K562 (cell line): ENCODE data around the gene ADM2. TPM values are rescaled to one million over a fixed set of nuclear protein-coding genes. Genes with fewer than 3 reads are reported as not detected.

Experiments
- ATAC-seq: fragments of 200-7000 bp; cut with Tn5 transposase; 3 replicates; pipeline ENCODE4 v1.9.1; 2020; ENCODE audit warnings: moderate library complexity
- BruUV-seq: library from RNA; stranded (reverse); fragments of 400-500 nt; replicated peaks from 2 replicates; lab custom pipeline; 2021; lab: Mats Ljungman, UMichigan
- CTCF ChIA-PET: fragments of 300-600 bp; formaldehyde crosslinking; extraction: SDS; loops from one replicate; lab custom pipeline; 2021; ENCODE audit warnings: low intra/inter-chr PET ratio; lab: Yijun Ruan, JAX
- POLR2A ChIA-PET: fragments of 300-600, 350-650 bp; sonication (Branson Sonifier 250); formaldehyde crosslinking; extraction: SDS; loops from one replicate; lab custom pipeline; 2021; ENCODE audit warnings: antibody characterized with exemption, inconsistent platforms; lab: Yijun Ruan, JAX
- DNase-seq, 4 experiments: peaks; one replicate each; pipeline versions ENCODE4 v3.0.0 to v3.0.0-alpha.2; 2011 to 2018; ENCODE audit warnings: low spot score in 3 of 4, mixed read lengths in 3 of 4; ENCODE audit errors: extremely low read depth in 1 of 4
- FAIRE-seq: peaks from 2 replicates; lab custom pipeline; 2011; peaks lifted over from hg19 to GRCh38; lab: Jason Lieb, UNC
- H2AFZ ChIP-seq: 2 replicates; pipeline ENCODE4 v1.6.0; 2011; ENCODE audit warnings: low read depth, low read length, control low read depth, inconsistent platforms
- H3K27ac ChIP-seq: fragments of 200-600 bp; 3 replicates; pipeline ENCODE4 v1.8.0; 2011; ENCODE audit warnings: low read depth, mild to moderate bottlenecking, control low read depth, inconsistent platforms, low read length, moderate library complexity, mixed read lengths; ENCODE audit errors: extremely low read depth
- H3K27me3 ChIP-seq, 2 experiments: fragments of 300-600 bp in 1 of 2; 2 replicates in 1 of 2; 3 replicates in 1 of 2; pipeline versions ENCODE4 v1.6.0 to v1.8.0; 2011; ENCODE audit warnings: inconsistent platforms in 2 of 2, low read length in 2 of 2, mild to moderate bottlenecking in 1 of 2, mixed read lengths in 1 of 2, moderate library complexity in 1 of 2; ENCODE audit not compliant: control insufficient read depth in 2 of 2, insufficient read depth in 2 of 2
- H3K36me3 ChIP-seq: fragments of 300-600 bp; 3 replicates; pipeline ENCODE4 v1.8.0; 2011; ENCODE audit warnings: mild to moderate bottlenecking, low read length, inconsistent platforms; ENCODE audit not compliant: control insufficient read depth, insufficient read depth
- H3K4me1 ChIP-seq, 2 experiments: fragments of 200-600 bp in 1 of 2; replicated peaks in 1 of 2; 2 replicates in 1 of 2; 3 replicates in 1 of 2; pipeline versions ENCODE4 v1.5.1 to v1.8.0; 2011; ENCODE audit warnings: inconsistent platforms in 2 of 2, low read length in 2 of 2, mild to moderate bottlenecking in 1 of 2, mixed read lengths in 1 of 2, moderate library complexity in 1 of 2; ENCODE audit not compliant: control insufficient read depth in 2 of 2, insufficient read depth in 2 of 2
- H3K4me2 ChIP-seq: 2 replicates; pipeline ENCODE4 v1.6.1; 2011; ENCODE audit warnings: low read length, control low read depth, inconsistent platforms, mixed read lengths; ENCODE audit not compliant: insufficient read depth
- H3K4me3 ChIP-seq: fragments of 200-600 bp; sonication (generic), shearing (Covaris generic); 2 replicates; pipeline ENCODE4 v1.5.1; 2016; ENCODE audit warnings: control low read depth, inconsistent platforms
- H3K79me2 ChIP-seq: fragments of 200-600 bp; 3 replicates; pipeline ENCODE4 v1.8.0; 2011; ENCODE audit warnings: low read length, inconsistent platforms; ENCODE audit not compliant: control insufficient read depth, insufficient read depth
- H3K9ac ChIP-seq, 2 experiments: 2 replicates each; pipeline versions ENCODE4 v1.6.0 to v1.6.1; 2011; ENCODE audit warnings: low read depth in 2 of 2, low read length in 2 of 2, control low read depth in 1 of 2, inconsistent platforms in 1 of 2, mild to moderate bottlenecking in 1 of 2, mixed read lengths in 1 of 2; ENCODE audit not compliant: insufficient read depth in 1 of 2
- H3K9me1 ChIP-seq: one replicate; pipeline ENCODE4 v1.6.0; 2011; ENCODE audit warnings: inconsistent platforms, mild to moderate bottlenecking, low read length, moderate library complexity; ENCODE audit not compliant: control insufficient read depth, insufficient read depth
- H3K9me3 ChIP-seq: replicated peaks from 2 replicates; pipeline ENCODE4 v1.5.1; 2011; ENCODE audit warnings: low read depth, low read length, inconsistent platforms; ENCODE audit not compliant: control insufficient read depth, insufficient read depth
- H4K20me1 ChIP-seq: replicated peaks from 2 replicates; pipeline ENCODE4 v1.6.1; 2011; ENCODE audit warnings: low read length, inconsistent platforms, mixed read lengths; ENCODE audit not compliant: control insufficient read depth, insufficient read depth
- ARID1B ChIP-seq: fragments of 450-650 bp; IDR thresholded peaks from 2 replicates; pipeline ENCODE4 v1.6.1; 2016; ENCODE audit warnings: antibody characterized with exemption, mild to moderate bottlenecking, inconsistent platforms
- BMI1 ChIP-seq: fragments of 150-350 bp; IDR thresholded peaks from 2 replicates; pipeline ENCODE4 v1.6.1; 2014; ENCODE audit warnings: low read length
- HOXB6 ChIP-seq: fragments of 250-450 bp; sonication (Bioruptor Pico); IDR thresholded peaks from 2 replicates; pipeline ENCODE4 v1.5.1; 2022; ENCODE audit warnings: mild to moderate bottlenecking, borderline replicate concordance
- SMAD3 ChIP-seq: fragments of 450-650 bp; formaldehyde crosslinking; conservative IDR thresholded peaks from 2 replicates; pipeline ENCODE4 v1.4.0; 2020; ENCODE audit warnings: mild to moderate bottlenecking
- THRAP3 ChIP-seq: fragments of 450-650 bp; IDR thresholded peaks from 2 replicates; pipeline ENCODE4 v1.6.1; 2016; ENCODE audit warnings: mild to moderate bottlenecking, inconsistent platforms, borderline replicate concordance
- TRIM25 ChIP-seq: fragments of 450-650 bp; IDR thresholded peaks from 2 replicates; pipeline ENCODE4 v1.7.0; 2016; ENCODE audit warnings: borderline replicate concordance
- YBX1 ChIP-seq: fragments of 450-650 bp; IDR thresholded peaks from 2 replicates; pipeline ENCODE4 v1.7.1; 2016; ENCODE audit warnings: mild to moderate bottlenecking
- ZNF12 ChIP-seq: sonication (generic); formaldehyde crosslinking; IDR thresholded peaks from 2 replicates; pipeline ENCODE4 v1.4.0; 2020; ENCODE audit warnings: mild to moderate bottlenecking, missing genetic modification reagents
- ZNF165 ChIP-seq: fragments of 250-450 bp; sonication (Bioruptor Pico); IDR thresholded peaks from 2 replicates; pipeline ENCODE4 v1.4.0; 2020; ENCODE audit warnings: borderline replicate concordance
- ZNF512 ChIP-seq: IDR thresholded peaks from 2 replicates; pipeline ENCODE4 v1.6.1; 2016; ENCODE audit warnings: missing genetic modification characterization, missing compliant biosample characterization
- ZNF77 ChIP-seq: fragments of 250-450 bp; sonication (Bioruptor Pico); IDR thresholded peaks from 2 replicates; pipeline ENCODE4 v1.5.0; 2020
- WGBS: fragments of 100-300 bp; shearing (Covaris generic); methylation state at CpG from one replicate; pipeline ENCODE4 v1.1.6; 2016; ENCODE audit warnings: low coverage, mixed read lengths; ENCODE audit not compliant: insufficient coverage; ENCODE audit errors: missing lambda C conversion rate; 5-methylcytosine and 5-hydroxymethylcytosine counted together
- in situ Hi-C: fragments of 300-500 bp; cut with MboI; formaldehyde crosslinking; loops from 4 replicates; pipeline ENCODE4 v1.15.0; 2018; ENCODE audit warnings: inconsistent platforms, mixed read lengths
- intact Hi-C: fragments of 100-400 bp; cut with micrococcal nuclease; formaldehyde crosslinking; loops from 2 replicates; pipeline ENCODE4 v1.14.2; 2022
- polyA plus RNA-seq, 8 experiments: library from polyadenylated mRNA; depleted of rRNA in 4 of 8; stranded (reverse) in 5 of 8; unstranded in 3 of 8; fragments of >200 nt; fragmentation: Nextera tagmentation in 2 of 8; fragmentation: Illumina TruSeq in 1 of 8; extraction: Ambion mirVana in 2 of 8; extraction: Trizol in 1 of 8; gene quantifications; 2 replicates each; pipeline versions ENCODE4 v1.2.1 to v1.2.3, GENCODE V29; 2011 to 2014; ENCODE audit warnings: inconsistent platforms in 1 of 8, missing spikeins in 1 of 8
- total RNA-seq, 7 experiments: library from RNA; depleted of rRNA in 6 of 7; stranded (reverse); fragments of >200 nt in 6 of 7; fragmentation: Illumina TruSeq in 2 of 7; extraction: Trizol in 2 of 7; gene quantifications; 2 replicates each; pipeline versions ENCODE4 v1.2.1 to v1.2.3, GENCODE V29; 2011 to 2021; ENCODE audit warnings: low replicate concordance in 1 of 7
- TF ChIP-seq, protein P1 (sequence below): sonication (generic); formaldehyde crosslinking; IDR thresholded peaks from 2 replicates; pipeline ENCODE4 v1.8.1; 2023; ENCODE audit warnings: mild to moderate bottlenecking, missing genetic modification reagents

Gene ADM2
- total and polyA plus RNA-seq, 9 of the 15 experiments (the other 6 are each of a cell fraction or from before 2014, with no cell fraction given): 0.11 to 5.1 (median 0.38) TPM

- BruUV-seq: no TSS peak
- in situ Hi-C loops: no loop called here
- H3K9me1 ChIP-seq: no peaks in the 10 kb centered on the region
- intact Hi-C loops: no loop called here
- FAIRE-seq (no peak), DNase-seq (no peak), ATAC-seq (no peak)
- no peak overlapping the region for H3K4me2 ChIP-seq
- H3K79me2 ChIP-seq: no peaks in the 10 kb centered on the region
- no peak overlapping the region for H3K9ac ChIP-seq
- CTCF ChIA-PET: no interaction called here
- TF ChIP-seq, protein P1, sequence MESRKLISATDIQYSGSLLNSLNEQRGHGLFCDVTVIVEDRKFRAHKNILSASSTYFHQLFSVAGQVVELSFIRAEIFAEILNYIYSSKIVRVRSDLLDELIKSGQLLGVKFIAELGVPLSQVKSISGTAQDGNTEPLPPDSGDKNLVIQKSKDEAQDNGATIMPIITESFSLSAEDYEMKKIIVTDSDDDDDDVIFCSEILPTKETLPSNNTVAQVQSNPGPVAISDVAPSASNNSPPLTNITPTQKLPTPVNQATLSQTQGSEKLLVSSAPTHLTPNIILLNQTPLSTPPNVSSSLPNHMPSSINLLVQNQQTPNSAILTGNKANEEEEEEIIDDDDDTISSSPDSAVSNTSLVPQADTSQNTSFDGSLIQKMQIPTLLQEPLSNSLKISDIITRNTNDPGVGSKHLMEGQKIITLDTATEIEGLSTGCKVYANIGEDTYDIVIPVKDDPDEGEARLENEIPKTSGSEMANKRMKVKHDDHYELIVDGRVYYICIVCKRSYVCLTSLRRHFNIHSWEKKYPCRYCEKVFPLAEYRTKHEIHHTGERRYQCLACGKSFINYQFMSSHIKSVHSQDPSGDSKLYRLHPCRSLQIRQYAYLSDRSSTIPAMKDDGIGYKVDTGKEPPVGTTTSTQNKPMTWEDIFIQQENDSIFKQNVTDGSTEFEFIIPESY (CRISPR knock-in tag): no peak
- TF ChIP-seq ZNF12 (no peak), BMI1 (no peak)
- POLR2A ChIA-PET: no interaction called here
- H3K36me3 ChIP-seq: peaks cover 44% of the 10 kb centered on the region; the same call in 1 of the 3 replicates
- no peaks in the 10 kb centered on the region for H3K27me3 ChIP-seq
- H2AFZ ChIP-seq: no peak overlapping the region
- no peaks in the 10 kb centered on the region for H3K9me3 ChIP-seq
- WGBS: 93% methylated on average over 9 of the region's 18 CpGs
- peaks cover 0 to 4% of the 10 kb centered on the region in 2 experiments; a peak in 2 of 5 replicates for H3K4me1 ChIP-seq
- H3K4me3 ChIP-seq: no peak overlapping the region
- no peak overlapping the region for H3K27ac ChIP-seq
- no peaks in the 10 kb centered on the region for H4K20me1 ChIP-seq
Observed at GRCh38 chr22:50455201-50455600, 26.1 kb upstream of the ADM2 start.

DNA sequence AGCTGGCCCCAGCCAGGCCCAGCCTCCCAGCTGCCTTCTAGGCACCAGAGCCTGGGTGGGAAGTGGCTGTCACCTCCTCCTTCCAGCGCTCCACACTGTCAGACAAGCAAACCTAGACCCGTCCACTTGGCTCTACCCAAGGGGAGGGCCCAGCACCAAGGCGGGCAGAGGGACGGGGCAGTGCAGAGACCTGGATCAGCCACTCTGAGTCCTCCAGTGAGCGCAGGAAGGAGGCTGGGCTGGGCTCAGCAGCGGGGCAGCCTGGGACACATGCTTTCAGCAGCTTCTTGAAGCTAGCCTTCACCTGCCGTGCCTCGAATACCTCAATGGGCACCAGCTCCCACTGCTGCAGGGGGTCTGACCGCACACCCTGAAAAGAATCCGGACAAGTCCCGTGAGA, 25.3 kb upstream of the ADM2 start:
- Histone ChIP-seq H3K79me2 (no peaks in the 10 kb centered on the region), H3K27me3 (no peaks in the 10 kb centered on the region), H3K36me3 (peaks cover 51% of the 10 kb centered on the region; the same call in 1 of the 3 replicates), H3K4me1 (peaks cover 0 to 4% of the 10 kb centered on the region in 2 experiments; a peak in 2 of 5 replicates), H3K9ac (no peak overlapping the region), H3K9me1 (no peaks in the 10 kb centered on the region), H3K4me2 (no peak overlapping the region), H2AFZ (no peak overlapping the region), H3K27ac (no peak overlapping the region), H3K4me3 (no peak overlapping the region), H4K20me1 (no peaks in the 10 kb centered on the region), H3K9me3 (no peaks in the 10 kb centered on the region)
- DNase-seq: no peak
- 100% methylated on average over 4 of the region's 11 CpGs for WGBS
- no peak for FAIRE-seq
- ChIA-PET CTCF (no interaction called here), POLR2A (no interaction called here)
- intact Hi-C loops (no loop called here), in situ Hi-C loops (no loop called here)
- no TSS peak for BruUV-seq
- no peak for ATAC-seq
- no peak for TF ChIP-seq YBX1
- no peak for TF ChIP-seq ZNF165 (CRISPR knock-in tag)
- TF ChIP-seq ZNF512: no peak
- no peak for TF ChIP-seq ZNF12
- no peak for TF ChIP-seq THRAP3
- no peak for TF ChIP-seq ZNF77 (CRISPR knock-in tag)
- no peak for TF ChIP-seq TRIM25
- no peak for TF ChIP-seq ARID1B
- TF ChIP-seq SMAD3 (CRISPR knock-in tag): no peak
- no peak for TF ChIP-seq HOXB6
